ENCODE results near the gene ELOVL6. TPM values are rescaled to one million over a fixed set of nuclear protein-coding genes. Genes with fewer than 3 reads are reported as not detected.

ELOVL6 gene
- total RNA-seq, 2 experiments from 2014 or later: 1.6 to 2.9 TPM

DNA sequence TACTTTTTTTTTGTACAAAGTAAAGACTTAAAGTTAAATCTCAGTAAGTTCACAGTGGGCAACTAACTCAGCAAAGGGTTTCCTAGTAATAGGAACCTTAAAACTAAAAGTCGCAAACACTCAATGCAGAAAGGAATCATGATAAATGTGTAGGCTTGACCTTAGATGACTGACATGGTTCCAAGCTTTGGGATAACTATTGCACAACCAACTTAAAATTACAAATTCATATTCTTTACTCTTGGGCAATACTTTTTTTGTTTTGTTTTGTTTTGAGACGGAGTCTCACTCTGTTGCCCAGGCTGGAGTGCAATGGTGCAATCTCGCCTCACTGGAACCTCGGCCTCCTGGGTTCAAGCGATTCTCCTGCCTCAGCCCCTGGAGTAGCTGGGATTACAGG lies 8.2 kb downstream of the ELOVL6 start:
- ChIA-PET POLR2A (interaction anchor here (0.6 kb wide), 1 partner anchor 770 kb away, joined by 3 read pairs; no protein-coding TSS in a partner anchor), CTCF (no interaction called here)
- Mint-ChIP-seq H3K36me3 (ENCODE audit: low read depth) (no peaks in the 10 kb centered on the region), H3K9me3 (no peaks in the 10 kb centered on the region), H3K27me3 (no peaks in the 10 kb centered on the region), H3K4me1 (ENCODE audit: low read depth) (peaks cover 14% of the 10 kb centered on the region), H3K4me3 (no peak overlapping the region), H3K27ac (no peak overlapping the region)
- Histone ChIP-seq H3K27ac (ENCODE audit: low read depth in 1 of 2, low read length in 2 of 2) (no peak overlapping the region), H3K36me3 (ENCODE audit: insufficient read depth, low read length) (no peaks in the 10 kb centered on the region), H3K27me3 (ENCODE audit: control insufficient read depth in 1 of 2, insufficient read depth in 2 of 2, low read length in 2 of 2) (no peaks in the 10 kb centered on the region), H3K9me3 (ENCODE audit: control insufficient read depth in 1 of 2, insufficient read depth in 1 of 2, low read length in 2 of 2) (no peaks in the 10 kb centered on the region), H3K4me1 (ENCODE audit: insufficient read depth, low read length) (peaks cover 6% of the 10 kb centered on the region), H3K4me3 (ENCODE audit: low read length) (no peak overlapping the region)
- intact Hi-C loops (cut with DNase I, micrococcal nuclease): loop anchor here in 1 of 2 experiments (10.0 kb wide), 1 partner anchor 375 kb away; the partner anchor contains the start of gene GAR1
- no peak for ATAC-seq (ENCODE audit: poor library complexity)
- TF ChIP-seq CTCF (IDR thresholded peaks at IDR 0.05): no peak
- DNase-seq: no peak

DNA sequence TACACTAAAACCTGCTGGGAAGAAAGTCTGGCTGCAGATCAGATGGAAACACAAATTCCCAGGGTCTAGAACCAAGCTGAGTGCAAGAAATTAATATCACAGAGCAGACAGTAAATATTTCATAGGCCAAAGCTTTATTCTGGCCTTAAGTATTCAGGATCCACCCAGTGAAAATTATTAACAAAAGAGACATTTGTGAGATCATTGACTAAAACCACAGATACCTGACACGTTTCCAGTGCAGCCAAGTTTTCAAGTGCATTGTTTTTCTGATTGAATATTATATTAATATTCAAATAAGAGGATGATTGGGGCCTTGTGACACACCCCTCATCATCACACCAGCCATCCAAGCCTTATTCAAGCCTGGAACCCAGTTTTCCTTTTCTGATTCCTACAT lies 10.3 kb downstream of the ELOVL6 start:
- Mint-ChIP-seq H3K4me1 (ENCODE audit: low read depth) (no peaks in the 10 kb centered on the region), H3K9me3 (no peaks in the 10 kb centered on the region), H3K27me3 (no peaks in the 10 kb centered on the region), H3K27ac (no peak overlapping the region), H3K36me3 (ENCODE audit: low read depth) (no peaks in the 10 kb centered on the region), H3K4me3 (no peak overlapping the region)
- no peaks in the 10 kb centered on the region for H3K4me1 ChIP-seq (ENCODE audit: insufficient read depth, low read length)
- ATAC-seq (ENCODE audit: poor library complexity) (no peak), DNase-seq (no peak)
- ChIA-PET POLR2A (interaction anchor here (0.8 kb wide), 1 partner anchor 1416 kb away, joined by 3 read pairs; no protein-coding TSS in a partner anchor), CTCF (no interaction called here)
- TF ChIP-seq CTCF (IDR thresholded peaks at IDR 0.05): no peak
- no peaks in the 10 kb centered on the region for H3K9me3 ChIP-seq (ENCODE audit: control insufficient read depth in 1 of 2, insufficient read depth in 1 of 2, low read length in 2 of 2)
- no peaks in the 10 kb centered on the region for H3K36me3 ChIP-seq (ENCODE audit: insufficient read depth, low read length)
- no peak overlapping the region for H3K4me3 ChIP-seq (ENCODE audit: low read length)
- no peaks in the 10 kb centered on the region for H3K27me3 ChIP-seq (ENCODE audit: control insufficient read depth in 1 of 2, insufficient read depth in 2 of 2, low read length in 2 of 2)
- intact Hi-C loops (cut with DNase I, micrococcal nuclease): loop anchor here in 1 of 2 experiments (2.0 kb wide), 1 partner anchor 21 kb away; no protein-coding TSS in a partner anchor
- no peak overlapping the region for H3K27ac ChIP-seq (ENCODE audit: low read depth in 1 of 2, low read length in 2 of 2)

GRCh38 chr4:110184791-110185155 lies 13.6 kb downstream of the ELOVL6 start:
- no peak overlapping the region for H3K4me3 ChIP-seq (ENCODE audit: low read length)
- no peaks in the 10 kb centered on the region for H3K36me3 Mint-ChIP-seq (ENCODE audit: low read depth)
- H3K4me1 ChIP-seq (ENCODE audit: insufficient read depth, low read length): no peaks in the 10 kb centered on the region
- no peaks in the 10 kb centered on the region for H3K27me3 Mint-ChIP-seq
- H3K27ac ChIP-seq (ENCODE audit: low read depth in 1 of 2, low read length in 2 of 2): no peak overlapping the region
- H3K27ac Mint-ChIP-seq: no peak overlapping the region
- CTCF ChIA-PET: no interaction called here
- no peak overlapping the region for H3K4me3 Mint-ChIP-seq
- no peak for DNase-seq
- no peaks in the 10 kb centered on the region for H3K36me3 ChIP-seq (ENCODE audit: insufficient read depth, low read length)
- no peak for ATAC-seq (ENCODE audit: poor library complexity)
- no peaks in the 10 kb centered on the region for H3K27me3 ChIP-seq (ENCODE audit: control insufficient read depth in 1 of 2, insufficient read depth in 2 of 2, low read length in 2 of 2)
- H3K9me3 Mint-ChIP-seq: no peaks in the 10 kb centered on the region
- intact Hi-C loops (cut with DNase I, micrococcal nuclease): no loop called here
- H3K9me3 ChIP-seq (ENCODE audit: control insufficient read depth in 1 of 2, insufficient read depth in 1 of 2, low read length in 2 of 2): no peaks in the 10 kb centered on the region
- no peaks in the 10 kb centered on the region for H3K4me1 Mint-ChIP-seq (ENCODE audit: low read depth)
- TF ChIP-seq CTCF (IDR thresholded peaks at IDR 0.05): no peak
- POLR2A ChIA-PET: interaction anchor here (0.6 kb wide), 1 partner anchor 9 kb away, joined by 3 read pairs; no protein-coding TSS in a partner anchor
